Activated CD4-positive, alpha-beta T cell treated with anti-CD3 and anti-CD28 coated beads for 36 hours (primary cell): ENCODE measurements around the gene IL17RC. TPM values are rescaled to one million over a fixed set of nuclear protein-coding genes. Genes with fewer than 3 reads are reported as not detected.
A peak's percentile ranks its signal among the peaks of the same experiment; 100 is the strongest.

Experiments used
- ATAC-seq: fragments of 200-7000 bp; cut with Tn5 transposase; one replicate; pipeline ENCODE4 v1.10.0; 2021; ENCODE audit warnings: mild to moderate bottlenecking, moderate library complexity
- CTCF ChIA-PET: fragments of 350-600 bp; sonication (Branson Sonifier 250); formaldehyde crosslinking; loops from one replicate; lab custom pipeline; 2021; ENCODE audit warnings: antibody characterized with exemption; lab: Charles Lee
- POLR2A ChIA-PET: fragments of 350-600 bp; sonication (Branson Sonifier 250); formaldehyde crosslinking; loops from one replicate; lab custom pipeline; 2021; ENCODE audit warnings: antibody characterized with exemption, inconsistent platforms; lab: Charles Lee
- DNase-seq: peaks from one replicate; pipeline ENCODE4 v3.0.0-alpha.2; 2020
- H3K27ac Mint-ChIP-seq: one replicate; pipeline ENCODE4 v1.8.0; 2021; ENCODE audit warnings: mixed read lengths
- H3K27me3 Mint-ChIP-seq: one replicate; pipeline ENCODE4 v1.8.0; 2021; ENCODE audit warnings: mixed read lengths
- H3K36me3 Mint-ChIP-seq: one replicate; pipeline ENCODE4 v1.8.0; 2021; ENCODE audit warnings: low read depth, mixed read lengths
- H3K4me1 Mint-ChIP-seq: one replicate; pipeline ENCODE4 v1.8.0; 2021; ENCODE audit warnings: mixed read lengths
- H3K4me3 Mint-ChIP-seq: one replicate; pipeline ENCODE4 v1.8.0; 2021; ENCODE audit warnings: mild to moderate bottlenecking, moderate library complexity, mixed read lengths
- H3K9me3 Mint-ChIP-seq: one replicate; pipeline ENCODE4 v1.8.0; 2021; ENCODE audit warnings: low read depth, mixed read lengths
- intact Hi-C, 2 experiments: fragments of 100-400 bp; cut with DNase I in 1 of 2; cut with micrococcal nuclease in 1 of 2; formaldehyde crosslinking; loops; one replicate each; pipeline versions ENCODE4 v1.14.2 to v1.15.1; 2022 to 2024; cut with DNase I, micrococcal nuclease
- total RNA-seq, 2 experiments: library from RNA; stranded (reverse); gene quantifications; one replicate each; pipeline ENCODE4 v1.2.3, GENCODE V29; 2021

The IL17RC gene
- total RNA-seq, 2 experiments from 2014 or later, result 0.25 to 0.50 TPM

GRCh38 chr3:9965200-9965875 lies 48.4 kb downstream of the IL17RC start:
- no peak overlapping the region for H3K4me3 Mint-ChIP-seq

GRCh38 chr3:9966841-9967240 lies 49.9 kb downstream of the IL17RC start:
- intact Hi-C loops, result no loop called here
- peaks cover 16% of the 10 kb centered on the region for H3K36me3 Mint-ChIP-seq
- H3K4me1 Mint-ChIP-seq, result no peaks in the 10 kb centered on the region
- ChIA-PET POLR2A (no interaction called here), CTCF (interaction anchor here (0.7 to 1.7 kb wide), 4 partner anchors 12 to 308 kb away, joined by 3 to 5 read pairs (median 4); no protein-coding TSS in a partner anchor)
- no peak for DNase-seq
- no peak for ATAC-seq
- no peak overlapping the region for H3K27ac Mint-ChIP-seq
- no peak overlapping the region for H3K4me3 Mint-ChIP-seq
- H3K27me3 Mint-ChIP-seq, result no peaks in the 10 kb centered on the region
- H3K9me3 Mint-ChIP-seq, result no peaks in the 10 kb centered on the region

More at GRCh38 chr3:9965200-9965875, 48.4 kb downstream of the IL17RC start:
- ChIA-PET POLR2A (no interaction called here), CTCF (interaction anchor here (0.5 to 0.6 kb wide), 2 partner anchors 19 to 33 kb away, joined by 3 read pairs; no protein-coding TSS in a partner anchor)
- Mint-ChIP-seq H3K4me1 (no peaks in the 10 kb centered on the region), H3K27me3 (no peaks in the 10 kb centered on the region), H3K36me3 (peaks cover 11% of the 10 kb centered on the region), H3K9me3 (no peaks in the 10 kb centered on the region), H3K27ac (no peak overlapping the region)
- no peak for ATAC-seq
- DNase-seq, result no peak
- intact Hi-C loops, result no loop called here

DNA sequence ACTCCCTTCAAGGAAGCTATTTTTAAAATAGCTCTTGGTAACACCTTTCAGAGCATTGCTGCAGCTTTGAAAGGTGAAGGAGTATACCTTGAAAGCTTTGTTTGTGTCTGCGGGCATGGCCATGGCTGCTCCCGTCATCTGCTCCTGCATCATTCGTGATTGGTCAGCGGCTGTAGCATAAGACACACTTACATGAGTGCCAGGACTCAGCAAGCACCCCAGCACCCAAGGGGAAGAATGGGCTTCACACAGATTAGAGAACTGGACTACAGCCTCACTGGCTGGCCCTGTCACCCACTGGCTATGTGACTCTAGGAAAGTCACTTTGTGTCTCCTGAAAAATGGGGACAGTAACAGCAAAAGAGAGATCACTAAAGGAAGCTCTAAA lies 52.7 kb downstream of the IL17RC start:
- H3K27ac Mint-ChIP-seq, result no peak overlapping the region
- no peak overlapping the region for H3K4me3 Mint-ChIP-seq
- no peaks in the 10 kb centered on the region for H3K9me3 Mint-ChIP-seq
- intact Hi-C loops, result no loop called here
- ATAC-seq (no peak), DNase-seq (no peak)
- no peaks in the 10 kb centered on the region for H3K4me1 Mint-ChIP-seq
- no peaks in the 10 kb centered on the region for H3K27me3 Mint-ChIP-seq
- POLR2A ChIA-PET, result no interaction called here
- H3K36me3 Mint-ChIP-seq, result peaks cover 28% of the 10 kb centered on the region
- CTCF ChIA-PET, result no interaction called here

GRCh38 chr3:9970020-9970652 lies 53.2 kb downstream of the IL17RC start:
- POLR2A ChIA-PET, result no interaction called here
- Mint-ChIP-seq H3K27ac (no peak overlapping the region), H3K9me3 (no peaks in the 10 kb centered on the region), H3K36me3 (peaks cover 30% of the 10 kb centered on the region), H3K4me1 (no peaks in the 10 kb centered on the region), H3K4me3 (no peak overlapping the region), H3K27me3 (no peaks in the 10 kb centered on the region)
- intact Hi-C loops, result no loop called here
- ATAC-seq (no peak), DNase-seq (no peak)
- CTCF ChIA-PET, result no interaction called here

- H3K4me3 Mint-ChIP-seq, result no peak overlapping the region
- H3K27me3 Mint-ChIP-seq, result no peaks in the 10 kb centered on the region
- CTCF ChIA-PET, result interaction anchor here (0.5 to 1.7 kb wide), 7 partner anchors 9 to 287 kb away, joined by 3 to 8 read pairs (median 4); partner anchors contain the start of gene EMC3
- DNase-seq, result peak; percentile 63
- peak; percentile 94 for ATAC-seq
- H3K36me3 Mint-ChIP-seq, result peaks cover 35% of the 10 kb centered on the region
- POLR2A ChIA-PET, result interaction anchor here (0.6 to 1.0 kb wide), 5 partner anchors 10 to 354 kb away, joined by 3 to 10 read pairs (median 4); partner anchors contain the start of gene EMC3
- H3K4me1 Mint-ChIP-seq, result peaks cover 22% of the 10 kb centered on the region
- peak overlapping the region; percentile 72 for H3K27ac Mint-ChIP-seq
- intact Hi-C loops, result no loop called here
- H3K9me3 Mint-ChIP-seq, result no peaks in the 10 kb centered on the region
Observed at GRCh38 chr3:9976721-9977709, 60.1 kb downstream of the IL17RC start.

DNA sequence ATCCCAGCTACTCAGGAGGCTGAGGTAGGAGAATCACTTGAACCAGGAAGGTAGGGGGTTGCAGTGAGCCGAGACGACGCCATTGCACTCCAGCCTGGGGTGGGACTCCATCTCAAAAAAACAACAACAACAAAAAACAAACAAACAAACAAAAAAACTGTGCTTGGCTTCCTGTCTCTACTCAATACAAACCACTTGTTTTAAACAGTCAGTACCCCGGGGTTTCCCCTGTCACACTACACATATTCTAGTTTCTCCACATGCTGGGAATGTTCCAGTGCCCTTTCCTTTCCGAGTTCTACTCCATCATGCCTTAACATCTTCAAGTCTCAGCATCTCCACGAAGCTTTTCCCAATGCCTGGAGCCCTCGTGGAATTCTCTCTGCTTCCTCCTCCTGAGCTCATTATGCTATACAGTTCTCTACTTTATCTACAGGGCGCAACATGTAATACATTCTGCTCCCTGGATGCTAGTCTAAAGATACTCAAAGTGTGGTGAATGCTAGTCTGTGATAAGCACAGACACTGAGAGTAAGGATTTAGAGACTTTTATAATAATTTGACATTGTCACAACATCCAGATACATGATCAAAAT lies 61.9 kb downstream of the IL17RC start:
- H3K27ac Mint-ChIP-seq, result peak overlapping the region; percentile 62
- no peaks in the 10 kb centered on the region for H3K27me3 Mint-ChIP-seq
- H3K36me3 Mint-ChIP-seq, result peaks cover 29% of the 10 kb centered on the region
- ATAC-seq, result no peak
- CTCF ChIA-PET, result interaction anchor here (1.0 kb wide), 1 partner anchor 15 kb away, joined by 3 read pairs; no protein-coding TSS in a partner anchor
- H3K4me3 Mint-ChIP-seq, result no peak overlapping the region
- POLR2A ChIA-PET, result no interaction called here
- peaks cover 29% of the 10 kb centered on the region for H3K4me1 Mint-ChIP-seq
- DNase-seq, result no peak
- no peaks in the 10 kb centered on the region for H3K9me3 Mint-ChIP-seq
- intact Hi-C loops, result no loop called here

- DNase-seq (no peak), ATAC-seq (no peak)
- Mint-ChIP-seq H3K36me3 (peaks cover 20% of the 10 kb centered on the region), H3K27ac (no peak overlapping the region), H3K4me1 (peaks cover 32% of the 10 kb centered on the region), H3K4me3 (no peak overlapping the region), H3K27me3 (no peaks in the 10 kb centered on the region), H3K9me3 (no peaks in the 10 kb centered on the region)
- ChIA-PET CTCF (interaction anchor here (0.6 to 1.0 kb wide), 3 partner anchors 13 to 653 kb away, joined by 3 read pairs; no protein-coding TSS in a partner anchor), POLR2A (no interaction called here)
- intact Hi-C loops, result loop anchor here in 1 of 2 experiments (10.0 kb wide), 1 partner anchor 245 kb away; no protein-coding TSS in a partner anchor
Observed at GRCh38 chr3:9980251-9980650, 63.4 kb downstream of the IL17RC start.

Other genes with a start within 250 kb of the IL17RC start
- gene CPNE9, start 213.3 kb upstream of the IL17RC start, total RNA-seq, result under 1 TPM; 0.14 to 0.30 TPM
- 10 to 100 TPM; 23.3 to 25.9 TPM for gene BRPF1, start 185.4 kb upstream of the IL17RC start, total RNA-seq
- gene OGG1, start 167.1 kb upstream of the IL17RC start, total RNA-seq, result 10 to 100 TPM; 36.4 to 61.6 TPM
- 10 to 100 TPM; 48.4 to 53.1 TPM for gene CAMK1, start 147.2 kb upstream of the IL17RC start, total RNA-seq
- 10 to 100 TPM; 80.7 to 96.4 TPM for gene TADA3, start 124.6 kb upstream of the IL17RC start, total RNA-seq
- 100 to 1,000 TPM; 164 to 231 TPM for gene ARPC4, start 124.0 kb upstream of the IL17RC start, total RNA-seq
- gene TTLL3, start 106.8 kb upstream of the IL17RC start, total RNA-seq, result 10 to 100 TPM; 47.5 to 49.8 TPM
- 10 to 100 TPM; 79.2 to 81.5 TPM for gene RPUSD3, start 73.1 kb upstream of the IL17RC start, total RNA-seq
- not detected for gene CIDEC, start 36.8 kb upstream of the IL17RC start, total RNA-seq
- 10 to 100 TPM; 27.1 to 33.0 TPM for gene JAGN1, start 26.5 kb upstream of the IL17RC start, total RNA-seq
- 1 to 10 TPM; 2.3 to 3.1 TPM for gene IL17RE, start 14.2 kb upstream of the IL17RC start, total RNA-seq
- 10 to 100 TPM; 12.6 to 14.7 TPM for gene CRELD1, start 16.7 kb downstream of the IL17RC start, total RNA-seq
- 1 to 10 TPM; 8.1 to 9.7 TPM for gene PRRT3, start 35.3 kb downstream of the IL17RC start, total RNA-seq
- gene EMC3, start 69.7 kb downstream of the IL17RC start, total RNA-seq, result 10 to 100 TPM; 37.2 to 38.4 TPM
- 10 to 100 TPM; 86.4 to 87.7 TPM for gene FANCD2, start 109.3 kb downstream of the IL17RC start, total RNA-seq
- gene FANCD2OS, start 191.2 kb downstream of the IL17RC start, total RNA-seq, result not detected
- 10 to 100 TPM; 83.4 to 86.6 TPM for gene BRK1, start 198.6 kb downstream of the IL17RC start, total RNA-seq
- gene VHL, start 224.7 kb downstream of the IL17RC start, total RNA-seq, result 10 to 100 TPM; 49.8 to 52.4 TPM
- 1 to 10 TPM; 3.9 to 4.0 TPM for gene IRAK2, start 247.8 kb downstream of the IL17RC start, total RNA-seq